ENCODE results near the gene KLF7.

Gene KLF7

DNA sequence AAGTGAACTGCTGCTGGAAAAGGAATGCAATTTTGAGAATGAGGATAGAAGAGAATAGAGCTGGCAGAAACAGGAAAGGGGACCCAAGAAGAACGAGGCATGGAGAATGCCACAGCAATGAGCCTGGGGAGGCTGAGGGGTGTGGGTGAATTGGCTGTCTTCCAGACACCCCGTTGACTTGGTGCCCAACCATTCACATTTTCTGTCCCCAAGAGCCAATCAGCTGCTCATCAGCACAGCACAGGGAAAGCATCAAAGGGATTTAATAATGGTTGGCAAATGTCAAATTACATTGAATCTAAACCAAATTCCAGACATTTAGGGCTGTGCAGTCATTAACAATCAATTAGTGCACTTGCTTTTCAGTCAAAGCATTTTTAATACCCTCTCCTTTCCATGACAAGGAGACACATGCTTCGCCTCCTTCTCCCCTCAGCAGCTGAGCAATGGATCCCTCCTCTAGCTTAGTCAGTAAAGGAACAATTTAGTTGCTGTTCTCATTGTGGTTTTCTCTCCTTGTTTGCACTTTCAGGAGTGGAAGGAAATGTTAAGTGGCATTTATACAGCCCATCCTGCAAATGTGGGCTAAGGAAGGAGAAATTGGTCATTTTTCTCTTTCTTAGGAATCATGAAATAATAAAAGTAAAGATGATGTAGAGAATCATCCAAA lies 98.8 kb downstream of the KLF7 start:
- FAIRE-seq (no peak), DNase-seq (ENCODE audit: insufficient read length, low spot score) (no peak)
- TF ChIP-seq CTCF (IDR thresholded peaks at IDR 0.05; ENCODE audit: insufficient read depth, missing control alignments): no peak

- DNase-seq (ENCODE audit: insufficient read length, low spot score) (no peak), FAIRE-seq (no peak)
- no peak for TF ChIP-seq CTCF (IDR thresholded peaks at IDR 0.05; ENCODE audit: insufficient read depth, missing control alignments)
Observed at GRCh38 chr2:207066166-207066565, 99.6 kb downstream of the KLF7 start.

- no peak for FAIRE-seq
- no peak for DNase-seq (ENCODE audit: insufficient read length, low spot score)
- no peak for TF ChIP-seq CTCF (IDR thresholded peaks at IDR 0.05; ENCODE audit: insufficient read depth, missing control alignments)
Observed at GRCh38 chr2:207064128-207064690, 101.5 kb downstream of the KLF7 start.

DNA sequence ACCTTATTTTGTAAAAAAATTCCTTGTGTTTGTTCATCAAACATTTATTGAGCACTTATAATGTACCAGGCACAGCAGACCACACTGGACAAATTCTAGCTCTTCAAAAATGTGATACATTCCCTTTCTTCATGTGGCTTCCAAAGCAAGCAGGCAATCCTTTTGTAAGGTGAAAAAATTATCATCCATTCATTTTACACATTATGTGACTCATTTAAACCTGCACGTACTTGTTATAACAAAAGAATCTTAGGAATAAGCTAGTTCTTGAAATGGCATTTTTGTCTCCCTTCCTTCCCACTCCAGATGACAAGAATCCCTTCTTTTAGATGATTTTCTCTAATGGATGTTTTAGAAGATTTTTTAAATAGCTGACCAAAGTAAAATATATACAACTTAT lies 104.6 kb downstream of the KLF7 start:
- FAIRE-seq: no peak
- no peak for TF ChIP-seq CTCF (IDR thresholded peaks at IDR 0.05; ENCODE audit: insufficient read depth, missing control alignments)
- DNase-seq (ENCODE audit: insufficient read length, low spot score): no peak

GRCh38 chr2:207055257-207055656 lies 110.5 kb downstream of the KLF7 start:
- FAIRE-seq (no peak), DNase-seq (ENCODE audit: insufficient read length, low spot score) (no peak)
- TF ChIP-seq CTCF (IDR thresholded peaks at IDR 0.05; ENCODE audit: insufficient read depth, missing control alignments): no peak

GRCh38 chr2:207054521-207054920 lies 111.2 kb downstream of the KLF7 start:
- DNase-seq (ENCODE audit: insufficient read length, low spot score): no peak
- FAIRE-seq: no peak
- TF ChIP-seq CTCF (IDR thresholded peaks at IDR 0.05; ENCODE audit: insufficient read depth, missing control alignments): no peak

- DNase-seq (ENCODE audit: insufficient read length, low spot score) (no peak), FAIRE-seq (no peak)
- no peak for TF ChIP-seq CTCF (IDR thresholded peaks at IDR 0.05; ENCODE audit: insufficient read depth, missing control alignments)
Observed at GRCh38 chr2:207051385-207051965, 114.3 kb downstream of the KLF7 start.
